ENCODE results near the gene CNBD2. TPM values are rescaled to one million over a fixed set of nuclear protein-coding genes. Genes with fewer than 3 reads are reported as not detected.
"Not testable (repeated sequence)": the region's sequence is repeated elsewhere in the genome, so short reads cannot be mapped to it uniquely, and the experiment has no call there.

The CNBD2 gene
- total and polyA plus RNA-seq, 2 donors, result 1.9 to 8.6 TPM

DNA sequence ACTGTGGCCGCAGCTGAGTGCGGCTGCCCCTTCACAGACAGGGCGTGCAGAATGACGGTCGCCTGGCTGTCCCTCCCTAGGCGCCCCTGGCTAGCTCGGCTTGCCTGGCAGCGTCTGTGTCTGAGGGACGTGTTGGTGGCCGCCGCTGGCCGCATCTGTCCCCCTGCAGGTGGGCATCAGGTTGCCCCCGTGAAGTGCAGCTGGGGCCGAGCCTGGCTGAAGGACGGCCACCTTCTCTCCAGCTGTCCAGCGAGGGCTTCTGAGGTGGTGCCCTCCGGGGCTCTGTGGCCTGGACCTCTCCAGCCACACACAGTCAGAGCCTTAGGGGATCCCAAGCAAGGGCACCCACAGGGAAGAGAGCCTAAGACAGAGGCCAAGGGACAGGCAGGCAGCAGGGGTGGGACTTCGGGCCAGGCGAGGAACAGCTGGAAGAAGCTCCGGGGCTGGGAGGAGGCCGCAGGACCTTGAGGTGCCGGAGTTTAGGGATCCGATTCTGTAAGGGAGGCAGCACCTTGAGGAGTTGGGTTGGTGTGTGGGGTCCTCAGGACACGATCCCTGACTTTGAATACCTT lies 97.1 kb downstream of the CNBD2 start:
- Histone ChIP-seq H3K4me1 (ENCODE audit: insufficient read depth) (no peaks in the 10 kb centered on the region), H3K27ac (ENCODE audit: low read depth) (peak overlapping the region; percentile 60), H3K4me3 (ENCODE audit: low read depth, low read length) (peak overlapping the region; percentile 62), H3K36me3 (ENCODE audit: insufficient read depth) (no peaks in the 10 kb centered on the region)
- DNase-seq (ENCODE audit: extremely low spot score), result no peak
- 69% methylated on average over 24 of the region's 24 CpGs for WGBS

GRCh38 chr20:36066777-36067176 lies 98.4 kb downstream of the CNBD2 start:
- Histone ChIP-seq H3K4me1 (ENCODE audit: insufficient read depth) (no peaks in the 10 kb centered on the region), H3K36me3 (ENCODE audit: insufficient read depth) (no peaks in the 10 kb centered on the region), H3K27ac (ENCODE audit: low read depth) (no peak overlapping the region), H3K4me3 (ENCODE audit: low read depth, low read length) (no peak overlapping the region)
- DNase-seq (ENCODE audit: extremely low spot score), result no peak
- WGBS, result 71% methylated on average over 2 of the region's 2 CpGs

- not testable (repeated sequence) for H3K4me1 ChIP-seq (ENCODE audit: insufficient read depth); H3K36me3 ChIP-seq (ENCODE audit: insufficient read depth); H3K4me3 ChIP-seq (ENCODE audit: low read depth, low read length); H3K27ac ChIP-seq (ENCODE audit: low read depth); DNase-seq (ENCODE audit: extremely low spot score)
- WGBS, result 90% methylated on average over 11 of the region's 11 CpGs
These were observed 100.1 kb downstream of the CNBD2 start for GRCh38 chr20:36068526-36068925.

- H3K36me3 ChIP-seq (ENCODE audit: insufficient read depth), result no peaks in the 10 kb centered on the region
- H3K27ac ChIP-seq (ENCODE audit: low read depth), result no peak overlapping the region
- no peak for DNase-seq (ENCODE audit: extremely low spot score)
- H3K4me3 ChIP-seq (ENCODE audit: low read depth, low read length), result no peak overlapping the region
- 42% methylated on average over 8 of the region's 8 CpGs for WGBS
- no peaks in the 10 kb centered on the region for H3K4me1 ChIP-seq (ENCODE audit: insufficient read depth)
These were observed 102.1 kb downstream of the CNBD2 start for GRCh38 chr20:36070451-36070850.

GRCh38 chr20:36071848-36072247 lies 103.5 kb downstream of the CNBD2 start:
- DNase-seq (ENCODE audit: extremely low spot score), result no peak
- 74% methylated on average over 2 of the region's 2 CpGs for WGBS
- Histone ChIP-seq H3K4me3 (ENCODE audit: low read depth, low read length) (no peak overlapping the region), H3K27ac (ENCODE audit: low read depth) (no peak overlapping the region), H3K4me1 (ENCODE audit: insufficient read depth) (no peaks in the 10 kb centered on the region), H3K36me3 (ENCODE audit: insufficient read depth) (no peaks in the 10 kb centered on the region)

DNA sequence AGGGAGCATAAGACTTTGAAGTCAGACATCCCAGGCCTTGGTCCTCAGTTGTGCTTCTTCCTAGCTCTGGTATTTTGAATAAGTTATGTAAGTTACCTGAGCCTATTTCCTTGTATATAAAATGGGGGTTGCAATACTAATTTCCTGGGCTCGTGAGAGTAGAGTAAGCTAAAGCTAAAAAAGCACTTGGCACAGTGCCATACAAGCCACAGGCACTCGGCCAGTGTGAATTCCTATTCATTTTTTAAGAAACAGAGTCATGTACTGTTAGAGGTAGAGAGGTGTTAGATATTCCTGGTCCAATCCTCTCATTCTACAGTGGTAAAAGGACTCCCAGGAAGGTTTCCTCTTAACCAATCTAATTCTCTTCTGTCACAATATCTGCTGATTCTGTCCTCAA lies 106.6 kb downstream of the CNBD2 start:
- WGBS, result 16% methylated on average over 2 of the region's 2 CpGs
- no peaks in the 10 kb centered on the region for H3K4me1 ChIP-seq (ENCODE audit: insufficient read depth)
- H3K36me3 ChIP-seq (ENCODE audit: insufficient read depth), result no peaks in the 10 kb centered on the region
- no peak for DNase-seq (ENCODE audit: extremely low spot score)
- H3K4me3 ChIP-seq (ENCODE audit: low read depth, low read length), result no peak overlapping the region
- H3K27ac ChIP-seq (ENCODE audit: low read depth), result no peak overlapping the region

- H3K36me3 ChIP-seq (ENCODE audit: insufficient read depth); H3K4me1 ChIP-seq (ENCODE audit: insufficient read depth); H3K27ac ChIP-seq (ENCODE audit: low read depth); DNase-seq (ENCODE audit: extremely low spot score); H3K4me3 ChIP-seq (ENCODE audit: low read depth, low read length): not testable (repeated sequence)
- 61% methylated on average over 5 of the region's 5 CpGs for WGBS
These were observed 109.4 kb downstream of the CNBD2 start for GRCh38 chr20:36077762-36078161.

DNA sequence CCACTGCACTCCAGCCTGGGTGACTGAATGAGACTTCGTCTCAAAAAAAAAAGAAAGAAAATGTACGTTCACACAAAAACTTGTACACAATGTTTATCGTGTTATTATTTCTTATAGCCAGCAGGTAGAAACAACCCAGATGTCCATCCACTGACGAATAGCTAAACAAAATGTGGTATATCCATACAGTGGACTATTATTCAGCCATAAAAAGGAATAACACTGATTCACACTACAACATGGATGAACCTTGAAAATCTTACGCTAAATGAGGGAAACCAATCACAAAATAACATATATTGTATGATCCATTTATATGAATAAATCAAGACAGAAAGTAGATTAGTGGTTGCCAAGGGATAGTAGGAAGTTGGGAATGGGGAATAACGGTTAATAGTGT lies 111.1 kb downstream of the CNBD2 start:
- WGBS, result 93% methylated on average over 6 of the region's 6 CpGs
- Histone ChIP-seq H3K36me3 (ENCODE audit: insufficient read depth) (no peaks in the 10 kb centered on the region), H3K4me3 (ENCODE audit: low read depth, low read length) (no peak overlapping the region), H3K4me1 (ENCODE audit: insufficient read depth) (no peaks in the 10 kb centered on the region), H3K27ac (ENCODE audit: low read depth) (no peak overlapping the region)
- no peak for DNase-seq (ENCODE audit: extremely low spot score)

GRCh38 chr20:36079984-36080383 lies 111.6 kb downstream of the CNBD2 start:
- not testable (repeated sequence) for H3K36me3 ChIP-seq (ENCODE audit: insufficient read depth); H3K4me3 ChIP-seq (ENCODE audit: low read depth, low read length); H3K27ac ChIP-seq (ENCODE audit: low read depth); H3K4me1 ChIP-seq (ENCODE audit: insufficient read depth); DNase-seq (ENCODE audit: extremely low spot score)
- WGBS, result 76% methylated on average over 6 of the region's 6 CpGs

Small RNA genes lying within 50 kb of the gene (small RNA-seq; reads per million reads assigned to genes)
- gene RNU6-937P, result not detected

Other genes with a start within 250 kb of the CNBD2 start
- 645 TPM for gene RBM39, start 226.3 kb upstream of the CNBD2 start, total RNA-seq
- gene RBM39, start 226.3 kb upstream of the CNBD2 start, polyA plus RNA-seq, result 183 TPM
- 32.5 TPM for gene PHF20, start 196.6 kb upstream of the CNBD2 start, total RNA-seq
- gene PHF20, start 196.6 kb upstream of the CNBD2 start, polyA plus RNA-seq, result 30.5 TPM
- 17.9 TPM for gene SCAND1, start 14.1 kb upstream of the CNBD2 start, total RNA-seq
- 99.1 TPM for gene SCAND1, start 14.1 kb upstream of the CNBD2 start, polyA plus RNA-seq
- gene EPB41L1, start 186.2 kb downstream of the CNBD2 start, total RNA-seq, result 37.0 TPM
- 32.1 TPM for gene EPB41L1, start 186.2 kb downstream of the CNBD2 start, polyA plus RNA-seq

Data from urinary bladder (tissue), 4 donors.